Stimulated activated naive CD8-positive, alpha-beta T cell treated with anti-CD3 and anti-CD28 coated beads, Interleukin-15, Interleukin-2, amounts not matched to agents 100 ng/mL and 50 ng/mL, for 24 hours (primary cell): ENCODE measurements around the gene PPDPF.

ENCODE experiments used
- H3K27ac Mint-ChIP-seq: one replicate; pipeline ENCODE4 v1.8.0; 2021; ENCODE audit warnings: mild to moderate bottlenecking, mixed read lengths
- H3K27me3 Mint-ChIP-seq: one replicate; pipeline ENCODE4 v1.8.0; 2021; ENCODE audit warnings: mixed read lengths
- H3K36me3 Mint-ChIP-seq: one replicate; pipeline ENCODE4 v1.8.0; 2021; ENCODE audit warnings: low read depth, mixed read lengths
- H3K4me1 Mint-ChIP-seq: one replicate; pipeline ENCODE4 v1.8.0; 2021; ENCODE audit warnings: low read depth, mixed read lengths
- H3K4me3 Mint-ChIP-seq: one replicate; pipeline ENCODE4 v1.8.0; 2021; ENCODE audit warnings: mild to moderate bottlenecking, mixed read lengths
- H3K9me3 Mint-ChIP-seq: one replicate; pipeline ENCODE4 v1.8.0; 2021; ENCODE audit warnings: mixed read lengths

The PPDPF gene

DNA sequence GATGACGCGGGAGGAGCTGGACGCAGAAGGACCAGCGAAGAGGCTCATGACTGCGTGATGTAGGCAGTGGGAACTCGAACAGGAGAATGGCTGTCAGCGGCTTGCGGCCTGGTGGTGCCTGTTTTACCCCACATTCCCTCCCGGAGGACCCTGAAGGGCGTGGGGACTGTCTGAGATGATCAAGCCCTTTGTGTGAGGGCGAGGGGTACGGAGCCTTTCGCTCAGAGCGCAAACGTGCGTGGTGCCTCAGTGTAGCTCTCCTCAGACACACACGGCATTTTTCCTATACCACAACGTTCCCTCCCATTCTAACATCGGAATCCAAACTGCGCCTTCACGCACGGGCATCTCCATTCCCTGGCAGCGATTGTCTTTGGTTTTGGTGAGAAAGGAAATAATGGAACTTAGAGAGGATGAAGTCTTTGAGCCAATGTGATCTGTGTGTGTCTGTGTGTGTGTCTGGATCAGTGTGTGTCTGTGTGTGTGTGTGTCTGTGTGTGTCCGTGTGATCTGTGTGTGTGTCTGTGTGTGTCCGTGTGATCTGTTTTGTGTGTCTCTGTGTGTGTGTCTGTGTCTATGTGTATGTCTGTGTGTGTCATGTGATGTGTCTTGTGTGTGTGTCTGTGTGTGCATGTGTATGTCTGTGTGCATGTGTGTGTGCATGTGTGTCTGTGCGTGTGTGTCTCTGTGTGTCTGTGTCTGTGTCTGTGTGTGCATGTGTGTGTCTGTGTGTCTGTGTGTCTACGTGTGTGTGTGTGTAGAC, 11.3 kb downstream of the PPDPF start:
- peaks cover 4% of the 10 kb centered on the region for H3K4me1 Mint-ChIP-seq
- H3K27ac Mint-ChIP-seq: no peak overlapping the region
- H3K36me3 Mint-ChIP-seq: no peaks in the 10 kb centered on the region
- no peaks in the 10 kb centered on the region for H3K27me3 Mint-ChIP-seq
- H3K4me3 Mint-ChIP-seq: no peak overlapping the region
- no peaks in the 10 kb centered on the region for H3K9me3 Mint-ChIP-seq

DNA sequence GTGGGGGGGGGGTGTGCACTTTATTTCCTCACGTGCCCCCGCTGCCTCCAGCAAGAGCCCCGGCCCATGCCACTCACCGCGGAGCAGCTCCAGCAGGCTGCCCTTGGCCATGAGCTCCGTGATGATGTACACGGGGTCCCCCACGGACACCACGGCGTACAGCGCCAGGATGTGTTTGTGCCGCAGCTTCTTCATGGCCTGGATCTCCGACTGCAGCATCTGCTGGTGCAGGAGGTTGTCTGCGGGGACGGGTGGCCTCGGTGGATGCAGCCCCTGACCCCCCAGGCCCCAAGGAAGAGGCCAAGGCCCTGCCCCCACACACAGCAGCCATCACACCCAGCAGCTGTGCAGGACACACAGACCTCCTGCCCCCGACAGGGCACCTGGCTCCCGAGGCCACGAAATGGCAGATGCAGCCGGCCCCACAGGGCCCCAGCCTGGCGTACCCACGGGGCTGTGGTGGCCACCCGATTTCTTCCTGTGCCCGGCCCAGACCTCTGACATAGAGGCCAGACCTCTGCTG, 11.9 kb downstream of the PPDPF start:
- no peaks in the 10 kb centered on the region for H3K27me3 Mint-ChIP-seq
- no peaks in the 10 kb centered on the region for H3K36me3 Mint-ChIP-seq
- no peaks in the 10 kb centered on the region for H3K9me3 Mint-ChIP-seq
- H3K4me3 Mint-ChIP-seq: no peak overlapping the region
- H3K27ac Mint-ChIP-seq: no peak overlapping the region
- peaks cover 7% of the 10 kb centered on the region for H3K4me1 Mint-ChIP-seq

DNA sequence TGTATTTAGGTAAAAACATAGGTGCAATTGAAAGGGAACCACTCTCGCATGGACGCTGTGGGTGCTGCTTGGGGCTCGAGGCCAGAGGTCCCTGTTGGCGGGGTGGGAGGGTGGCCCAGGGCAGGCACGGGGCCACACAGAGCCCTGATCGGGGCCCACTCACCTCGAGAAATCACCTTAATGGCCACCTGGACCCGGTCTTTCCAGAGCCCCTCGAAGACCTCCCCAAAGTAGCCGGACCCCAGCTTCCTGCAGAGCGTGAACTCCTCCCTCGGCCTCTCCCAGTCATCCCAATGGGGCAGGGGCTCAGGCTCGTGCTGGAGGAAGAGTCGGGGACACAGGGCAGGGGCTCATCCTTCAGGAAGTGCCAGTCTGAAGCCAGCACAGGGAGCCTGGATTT, 12.8 kb downstream of the PPDPF start:
- Mint-ChIP-seq H3K9me3 (no peaks in the 10 kb centered on the region), H3K27me3 (no peaks in the 10 kb centered on the region), H3K36me3 (no peaks in the 10 kb centered on the region), H3K4me1 (peaks cover 16% of the 10 kb centered on the region), H3K27ac (no peak overlapping the region), H3K4me3 (no peak overlapping the region)

DNA sequence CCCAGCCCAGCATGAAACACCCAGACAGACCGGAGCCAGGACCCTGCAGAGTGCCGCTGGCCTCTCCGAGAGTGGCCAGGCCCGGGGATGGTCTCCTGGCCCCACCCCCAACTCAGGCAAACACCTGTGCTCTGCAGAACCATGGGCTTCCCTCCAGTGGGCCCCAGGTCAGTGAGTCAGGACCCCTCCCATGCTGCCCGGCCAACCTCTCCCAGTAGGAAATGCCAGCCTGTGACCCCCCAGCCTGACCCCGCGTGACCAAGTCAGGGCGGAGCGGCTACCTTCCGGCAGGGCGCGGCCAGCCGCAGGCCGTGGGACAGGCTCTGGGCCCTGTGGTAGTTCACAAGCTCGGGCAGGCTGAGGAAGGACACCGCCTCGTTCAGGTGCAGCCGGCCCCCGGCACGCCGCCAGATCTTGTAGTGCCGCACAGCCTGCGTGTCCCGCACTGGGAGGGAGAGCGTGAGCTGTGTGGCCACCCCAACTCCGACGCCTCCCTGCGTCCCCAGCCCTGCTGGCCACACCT, 13.4 kb downstream of the PPDPF start:
- H3K9me3 Mint-ChIP-seq: no peaks in the 10 kb centered on the region
- no peaks in the 10 kb centered on the region for H3K36me3 Mint-ChIP-seq
- no peaks in the 10 kb centered on the region for H3K27me3 Mint-ChIP-seq
- no peak overlapping the region for H3K4me3 Mint-ChIP-seq
- H3K27ac Mint-ChIP-seq: no peak overlapping the region
- H3K4me1 Mint-ChIP-seq: peaks cover 20% of the 10 kb centered on the region

DNA sequence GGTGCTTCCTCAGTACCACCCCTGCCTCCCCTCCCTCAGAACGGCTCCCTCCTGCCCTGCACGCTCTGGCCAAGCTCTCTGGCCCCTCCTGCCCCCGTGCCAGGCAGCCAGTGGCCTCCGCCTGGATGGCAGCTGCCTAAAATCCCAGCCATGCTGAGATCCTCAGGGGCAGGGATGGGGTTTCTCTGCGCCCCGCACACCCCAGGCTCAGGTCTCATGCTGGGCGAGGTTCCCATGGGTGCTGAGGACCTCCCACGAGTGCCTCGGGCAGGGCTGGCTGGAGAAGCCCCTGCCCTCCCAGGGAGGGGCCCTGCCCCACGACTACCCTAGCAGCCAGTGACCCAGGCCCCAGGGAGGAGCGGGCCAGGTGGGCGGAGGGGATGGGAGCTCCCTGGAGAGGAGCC, 13.9 kb downstream of the PPDPF start:
- H3K4me3 Mint-ChIP-seq: no peak overlapping the region
- H3K27me3 Mint-ChIP-seq: no peaks in the 10 kb centered on the region
- peaks cover 20% of the 10 kb centered on the region for H3K4me1 Mint-ChIP-seq
- no peaks in the 10 kb centered on the region for H3K9me3 Mint-ChIP-seq
- H3K36me3 Mint-ChIP-seq: no peaks in the 10 kb centered on the region
- H3K27ac Mint-ChIP-seq: no peak overlapping the region

DNA sequence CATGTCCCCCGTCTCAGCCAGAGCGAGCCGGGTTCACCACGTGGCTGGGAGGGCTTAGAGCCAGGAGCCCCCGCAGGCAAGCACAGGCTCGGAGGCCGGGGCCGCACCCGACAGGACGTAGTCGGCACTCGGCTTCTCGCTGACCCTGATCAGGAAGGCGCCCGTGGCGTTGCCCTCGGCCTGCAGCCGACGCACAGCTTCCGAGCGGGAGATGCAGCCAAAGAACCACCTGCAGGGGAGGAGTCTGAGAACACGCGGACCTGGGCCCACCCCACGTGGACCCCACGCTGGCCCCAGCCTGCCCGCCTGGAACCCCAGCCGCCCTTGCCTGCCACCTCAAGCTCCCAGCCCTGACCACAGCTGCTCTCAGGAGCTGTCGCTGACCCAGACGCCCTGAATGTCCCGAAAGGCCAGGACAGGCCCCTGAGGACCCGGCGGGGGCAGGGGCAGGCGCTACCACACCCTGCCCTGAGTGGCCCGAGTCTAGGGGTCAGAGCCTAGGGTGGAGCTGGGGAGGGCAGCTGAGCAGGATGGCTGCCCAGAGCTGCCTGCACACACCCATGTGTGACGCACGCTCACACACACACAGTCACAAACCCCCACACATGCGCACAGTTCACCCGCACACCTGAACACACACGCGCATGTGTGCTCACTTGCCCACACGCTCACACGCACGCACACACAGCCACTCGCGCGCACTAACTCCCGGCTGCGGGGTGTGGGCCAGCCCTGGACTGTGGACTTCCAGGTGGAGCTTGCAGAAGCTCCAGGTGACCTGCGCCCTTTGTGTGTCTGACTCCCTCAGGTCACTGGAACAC, 14.5 kb downstream of the PPDPF start:
- Mint-ChIP-seq H3K9me3 (no peaks in the 10 kb centered on the region), H3K4me1 (peaks cover 20% of the 10 kb centered on the region), H3K4me3 (no peak overlapping the region), H3K36me3 (no peaks in the 10 kb centered on the region), H3K27me3 (no peaks in the 10 kb centered on the region), H3K27ac (no peak overlapping the region)

DNA sequence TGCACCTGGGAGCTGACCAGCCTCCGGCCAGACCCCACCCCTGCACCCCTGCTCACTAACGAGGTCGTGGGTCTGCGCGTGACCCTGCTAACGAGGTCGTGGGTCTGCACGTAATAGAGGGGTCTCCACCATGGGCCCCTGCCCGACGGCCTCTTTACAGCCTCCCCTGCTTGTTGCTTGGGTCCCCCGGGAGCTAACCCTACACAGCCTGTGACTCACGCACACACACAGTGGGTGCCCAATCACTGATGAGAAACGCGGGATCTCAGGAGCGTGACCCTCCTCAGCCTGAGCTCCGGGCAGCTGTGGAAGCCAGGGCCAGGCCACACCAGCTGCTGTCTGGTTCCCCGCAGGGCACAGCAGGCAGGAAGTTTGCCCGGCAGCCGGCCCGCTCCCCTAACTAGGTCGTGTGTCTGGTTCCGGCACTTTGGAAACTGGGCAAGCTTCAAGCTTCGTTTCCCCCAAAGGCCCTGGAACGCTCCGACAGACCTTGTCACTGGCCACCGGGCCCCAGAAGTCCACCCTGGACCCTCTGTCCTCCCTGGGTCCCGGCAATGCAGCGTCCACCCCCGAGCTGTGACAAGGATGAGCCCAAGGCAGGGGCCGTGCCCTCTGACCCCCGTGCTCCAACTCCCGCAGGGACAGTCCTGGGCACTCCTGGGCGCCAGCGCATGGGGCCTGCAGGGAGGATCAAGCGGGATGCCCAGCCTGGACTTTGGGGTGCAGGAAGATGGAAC, 15.8 kb downstream of the PPDPF start:
- Mint-ChIP-seq H3K9me3 (no peaks in the 10 kb centered on the region), H3K4me3 (no peak overlapping the region), H3K27me3 (no peaks in the 10 kb centered on the region), H3K27ac (no peak overlapping the region), H3K36me3 (no peaks in the 10 kb centered on the region), H3K4me1 (peaks cover 20% of the 10 kb centered on the region)

DNA sequence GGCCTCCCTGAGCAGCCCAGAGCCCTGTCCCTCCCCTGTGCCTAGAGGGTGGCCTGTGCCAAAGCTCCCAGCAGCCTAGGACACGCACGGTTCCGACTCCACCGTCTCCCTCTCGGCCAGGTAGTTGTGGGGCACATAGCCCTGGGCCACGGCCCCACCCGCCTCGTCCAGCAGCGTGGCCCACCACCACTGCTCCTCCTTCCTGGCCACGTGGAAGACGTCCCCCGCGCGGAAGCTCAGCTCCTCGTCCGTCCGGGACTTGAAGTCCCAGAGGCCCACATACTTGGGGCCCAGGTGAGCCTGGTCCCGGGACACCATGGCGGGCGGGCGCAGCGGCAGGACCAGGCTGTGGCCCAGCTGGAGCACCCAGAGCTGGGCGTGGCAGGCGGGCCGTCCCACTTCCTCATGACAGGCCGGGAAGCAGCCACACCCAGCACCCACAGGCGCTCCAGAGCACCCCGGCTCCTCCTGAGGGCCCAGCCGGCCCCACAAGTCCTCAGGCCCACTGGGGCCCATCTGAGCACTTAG, 16.5 kb downstream of the PPDPF start, which contains the start of gene PTK6:
Gene PTK6 (minus strand): TSS at position 380 of the 528 bp plus-strand sequence. CDS start 62 bp downstream, at position 318.
- Mint-ChIP-seq H3K27me3 (no peaks in the 10 kb centered on the region), H3K4me1 (peaks cover 20% of the 10 kb centered on the region), H3K27ac (peak within 1 kb of the TSS; percentile 63), H3K9me3 (no peaks in the 10 kb centered on the region), H3K36me3 (no peaks in the 10 kb centered on the region), H3K4me3 (peak within 1 kb of the TSS; percentile 60)

DNA sequence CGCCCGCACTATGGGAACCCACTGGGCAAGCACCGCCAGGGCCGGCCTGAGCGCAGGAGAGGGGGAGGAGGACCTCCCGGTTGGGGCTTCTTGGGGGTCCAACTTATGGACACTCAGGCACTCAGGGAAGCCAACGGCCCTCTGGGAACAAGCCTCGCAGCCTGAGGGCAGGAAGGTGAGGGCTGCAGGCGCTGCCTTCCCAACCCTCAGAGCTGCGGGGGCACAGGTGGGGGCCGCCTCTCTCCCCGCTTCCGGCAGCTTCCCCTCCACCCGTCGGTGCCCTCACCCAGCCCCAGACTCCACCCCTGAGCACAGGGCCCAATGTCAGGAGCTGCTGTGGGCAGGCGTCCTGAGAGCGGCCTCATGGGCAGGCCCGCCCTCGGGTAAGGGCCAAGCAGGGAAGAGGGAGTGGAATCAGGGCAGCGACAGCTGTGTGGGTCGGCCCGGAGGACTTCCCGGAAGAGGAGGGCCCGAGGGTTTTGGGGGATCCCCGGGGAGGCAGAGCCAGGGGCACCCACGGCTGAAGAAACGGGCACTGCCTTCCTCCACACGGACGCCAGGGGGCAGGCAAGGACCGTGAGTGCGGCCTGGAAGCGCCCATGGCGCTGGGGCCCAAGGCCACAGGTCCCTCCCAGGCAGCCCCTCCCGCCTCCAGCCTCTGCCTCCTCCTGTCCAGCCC, 17.1 kb downstream of the PPDPF start:
- Mint-ChIP-seq H3K27ac (peak overlapping the region; percentile 63), H3K36me3 (no peaks in the 10 kb centered on the region), H3K4me1 (peaks cover 20% of the 10 kb centered on the region), H3K4me3 (peak overlapping the region; percentile 60), H3K9me3 (no peaks in the 10 kb centered on the region), H3K27me3 (no peaks in the 10 kb centered on the region)

DNA sequence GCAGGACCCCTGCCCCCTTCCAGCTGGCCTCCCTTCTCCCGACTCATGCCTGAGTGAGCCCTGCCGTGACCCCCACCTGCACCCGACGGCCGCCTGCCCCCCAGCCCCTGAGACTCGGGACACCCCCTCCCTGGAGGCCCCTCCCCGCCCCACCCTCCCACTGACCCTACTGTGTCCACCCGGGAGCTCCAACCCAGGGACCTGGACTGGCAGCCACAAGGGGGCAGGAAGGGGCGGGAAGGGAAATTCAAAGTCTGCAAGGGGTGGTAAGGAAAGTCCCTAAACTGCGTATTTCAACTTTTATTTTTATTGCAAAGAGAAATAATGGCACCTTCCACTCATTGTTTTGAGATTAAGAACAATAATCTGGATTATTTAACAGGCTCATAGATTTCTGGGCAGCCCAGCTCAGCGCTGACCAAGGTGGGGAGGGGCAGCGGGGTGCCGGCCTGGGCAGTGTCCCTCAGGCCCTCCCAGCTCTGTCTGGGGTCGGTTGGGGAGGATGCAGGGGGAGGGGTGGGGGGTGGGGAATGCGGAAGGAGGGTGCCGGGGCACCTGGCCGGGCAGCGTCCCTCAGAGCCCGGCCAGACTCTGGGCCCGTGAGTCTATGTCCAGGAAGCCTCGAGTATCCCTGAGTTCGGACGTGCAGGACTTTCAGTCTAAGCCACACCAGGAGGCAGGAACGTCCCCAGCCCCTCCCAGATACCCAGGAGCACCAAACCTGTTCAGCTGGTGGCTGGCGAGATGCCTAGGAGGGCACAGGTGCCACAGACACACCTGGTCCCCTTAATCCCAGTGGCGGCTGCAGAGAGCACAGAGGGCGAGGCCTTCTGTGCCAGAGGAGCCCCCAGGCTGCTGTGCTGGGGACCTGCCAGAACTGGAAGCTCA, 17.9 kb downstream of the PPDPF start:
- H3K4me3 Mint-ChIP-seq: no peak overlapping the region
- H3K4me1 Mint-ChIP-seq: peaks cover 20% of the 10 kb centered on the region
- no peaks in the 10 kb centered on the region for H3K36me3 Mint-ChIP-seq
- no peak overlapping the region for H3K27ac Mint-ChIP-seq
- H3K9me3 Mint-ChIP-seq: no peaks in the 10 kb centered on the region
- H3K27me3 Mint-ChIP-seq: no peaks in the 10 kb centered on the region

DNA sequence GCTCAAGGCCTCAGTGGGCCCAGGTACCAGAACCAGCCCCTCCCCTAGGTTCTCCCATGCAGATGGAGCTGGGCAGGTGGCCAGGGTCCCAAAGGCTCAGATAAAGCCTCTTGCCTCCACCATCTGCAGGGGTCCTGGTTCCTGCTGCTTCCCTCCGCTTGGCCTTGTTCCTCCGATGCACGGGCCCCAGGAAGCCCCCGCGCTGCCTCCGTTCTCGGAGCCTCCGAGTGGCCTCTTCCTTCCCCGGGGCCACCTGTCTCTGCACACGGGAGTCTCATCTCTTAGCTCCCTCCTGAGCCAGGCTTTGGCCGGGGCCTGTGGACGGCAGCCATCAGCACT, 18.5 kb downstream of the PPDPF start:
- no peaks in the 10 kb centered on the region for H3K9me3 Mint-ChIP-seq
- H3K27ac Mint-ChIP-seq: no peak overlapping the region
- H3K27me3 Mint-ChIP-seq: no peaks in the 10 kb centered on the region
- no peak overlapping the region for H3K4me3 Mint-ChIP-seq
- peaks cover 20% of the 10 kb centered on the region for H3K4me1 Mint-ChIP-seq
- no peaks in the 10 kb centered on the region for H3K36me3 Mint-ChIP-seq

DNA sequence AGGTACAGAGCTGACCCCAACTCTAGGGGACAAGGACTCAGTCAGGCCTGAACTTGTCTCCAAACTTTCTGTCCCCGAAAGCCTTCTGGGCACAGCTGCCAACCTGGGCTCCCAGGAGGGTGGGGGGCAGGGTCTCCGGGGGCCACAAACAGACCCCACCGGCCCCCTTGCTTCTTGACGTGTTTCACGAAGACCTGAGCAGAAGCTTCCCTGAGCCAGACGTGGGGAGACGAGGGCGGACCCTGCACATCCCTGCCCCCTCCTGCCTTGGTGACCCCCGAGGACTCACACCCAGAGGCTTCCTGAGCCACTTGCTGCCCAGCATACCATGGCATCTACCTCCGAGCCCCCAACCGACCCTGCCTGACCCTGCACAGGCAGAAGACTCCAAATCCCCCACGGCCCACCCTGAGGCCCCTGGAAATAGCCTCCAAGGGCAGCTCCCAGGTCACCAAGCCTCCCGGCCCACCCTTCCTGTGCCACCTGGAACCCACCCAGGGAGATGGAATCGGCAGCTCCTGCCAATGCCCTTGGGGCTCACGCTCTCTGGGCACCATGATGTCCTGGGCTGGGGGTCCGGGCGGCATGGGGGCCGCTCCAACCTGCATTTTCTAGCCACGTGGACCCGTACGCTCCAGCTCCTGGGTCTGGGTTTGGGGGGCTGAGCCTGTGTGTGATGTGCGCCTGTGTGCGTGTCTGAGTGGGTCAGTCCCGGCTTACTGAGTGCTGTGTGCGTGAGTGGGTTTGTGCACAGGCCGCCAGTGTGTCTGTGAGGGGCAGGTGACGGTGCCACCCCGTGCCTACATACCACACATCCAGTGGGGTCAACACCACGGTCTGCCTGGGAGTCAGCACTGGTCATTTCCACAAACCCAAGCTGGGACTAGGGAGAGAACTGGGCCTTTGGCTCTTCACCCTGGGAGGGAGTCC, 19.1 kb downstream of the PPDPF start:
- Mint-ChIP-seq H3K27me3 (no peaks in the 10 kb centered on the region), H3K27ac (no peak overlapping the region), H3K36me3 (no peaks in the 10 kb centered on the region), H3K9me3 (no peaks in the 10 kb centered on the region), H3K4me3 (no peak overlapping the region), H3K4me1 (peaks cover 20% of the 10 kb centered on the region)
